Measurements from ENCODE around the gene RAC2. TPM values are rescaled to one million over a fixed set of nuclear protein-coding genes. Genes with fewer than 3 reads are reported as not detected.
"Not testable (repeated sequence)": the region's sequence is repeated elsewhere in the genome, so short reads cannot be mapped to it uniquely, and the experiment has no call there.

The RAC2 gene
- polyA plus RNA-seq, 12 donors, result 3.3 to 32.8 (median 5.5) TPM; not detected in 1

- DNase-seq, result no peak
These were observed 6.4 kb downstream of the RAC2 start for GRCh38 chr22:37237371-37238268.

GRCh38 chr22:37235897-37236607, 8.0 kb downstream of the RAC2 start:
- DNase-seq, result no peak

GRCh38 chr22:37234736-37235711, 9.0 kb downstream of the RAC2 start:
- no peak for DNase-seq

- no peak for DNase-seq
These were observed 10.1 kb downstream of the RAC2 start for GRCh38 chr22:37233751-37234631.

- not testable (repeated sequence) for DNase-seq
These were observed 10.7 kb downstream of the RAC2 start for GRCh38 chr22:37233371-37233750.

GRCh38 chr22:37232140-37232998, 11.7 kb downstream of the RAC2 start:
- no peak for DNase-seq

GRCh38 chr22:37231406-37232139, 12.5 kb downstream of the RAC2 start:
- no peak for DNase-seq

- DNase-seq, result no peak
These were observed 13.2 kb downstream of the RAC2 start for GRCh38 chr22:37230673-37231405.

GRCh38 chr22:37229805-37230672, 14.0 kb downstream of the RAC2 start:
- DNase-seq, result no peak

GRCh38 chr22:37229012-37229804, 14.9 kb downstream of the RAC2 start:
- no peak for DNase-seq

GRCh38 chr22:37228106-37229011, 15.7 kb downstream of the RAC2 start:
- no peak for DNase-seq

- DNase-seq, result no peak
These were observed 17.6 kb downstream of the RAC2 start for GRCh38 chr22:37226514-37226913.

GRCh38 chr22:37226087-37226486, 18.0 kb downstream of the RAC2 start:
- no peak for DNase-seq

- DNase-seq, result no peak
These were observed 18.6 kb downstream of the RAC2 start for GRCh38 chr22:37225481-37225880.

- no peak for DNase-seq
These were observed 19.2 kb downstream of the RAC2 start for GRCh38 chr22:37224757-37225420.
